ENCODE data around the gene SEC23A. TPM values are rescaled to one million over a fixed set of nuclear protein-coding genes. Genes with fewer than 3 reads are reported as not detected.

The SEC23A gene
- total and polyA plus RNA-seq, 2 of the 13 experiments (the other 11 are each of a cell fraction or from before 2014, with no cell fraction given) = 403 to 887 TPM

DNA sequence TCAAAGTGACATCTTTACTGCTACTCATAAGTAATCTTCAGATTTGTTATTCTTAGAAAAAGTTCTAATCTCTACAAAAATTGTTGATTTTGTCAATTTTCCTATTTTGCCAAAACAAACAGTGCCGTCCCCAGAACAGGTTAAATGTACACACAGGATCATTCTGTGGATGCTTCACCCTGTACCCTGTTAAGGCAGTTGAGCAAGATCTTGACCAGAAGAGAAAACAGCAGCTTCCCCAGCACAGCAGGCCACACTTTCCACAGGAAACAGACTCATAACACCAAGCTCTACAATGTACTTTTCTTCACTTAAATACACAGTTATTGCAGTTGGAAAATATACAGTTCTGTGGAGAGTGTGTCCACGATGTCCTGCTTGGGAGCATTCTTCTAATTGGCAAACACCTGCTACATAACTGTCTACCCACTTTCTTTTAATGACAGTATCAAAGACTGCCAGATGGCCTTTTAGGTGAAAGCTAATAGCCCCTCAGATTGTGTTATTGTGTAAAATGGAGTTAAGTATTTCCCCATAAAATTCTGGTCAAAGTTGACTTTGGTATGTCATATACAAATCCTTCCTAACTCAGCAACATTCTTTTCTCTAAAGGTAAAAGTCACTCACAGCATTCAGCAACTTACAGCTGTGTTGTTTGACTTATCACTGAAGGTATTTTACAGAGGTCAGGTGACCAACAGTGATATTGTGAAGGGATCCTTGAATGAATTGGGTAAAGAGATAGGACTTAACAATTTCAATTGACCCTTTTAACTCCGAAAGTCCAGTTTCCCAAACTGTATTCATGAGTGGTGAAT is 77.0 kb downstream of the SEC23A start (continued):
- no peak for TF ChIP-seq ZNF235 (CRISPR knock-in tag; IDR thresholded peaks at IDR 0.05; ENCODE audit: borderline replicate concordance)
- no peak for TF ChIP-seq TERF1 (CRISPR knock-in tag; IDR thresholded peaks at IDR 0.05)
- no peak for TF ChIP-seq ZNF234 (CRISPR knock-in tag; conservative IDR thresholded peaks at IDR 0.05)
- TF ChIP-seq U2AF1 (optimal IDR thresholded peaks at IDR 0.05; ENCODE audit: low read depth, low read length) = no peak
- 0 out of 2 replicates have a peak, but pooled peaks have one; percentile 16 for TF ChIP-seq ZNF543 (CRISPR knock-in tag; IDR thresholded peaks at IDR 0.05)
- TF ChIP-seq SKI (IDR thresholded peaks at IDR 0.05; ENCODE audit: partially characterized antibody) = no peak
- 0 out of 2 replicates have a peak, but pooled peaks have one; percentile 47 for TF ChIP-seq CENPBD1 (CRISPR knock-in tag; IDR thresholded peaks at IDR 0.05; ENCODE audit: borderline replicate concordance, low read depth)
- TF ChIP-seq ZSCAN25 (CRISPR knock-in tag; IDR thresholded peaks at IDR 0.05) = peak; percentile 72; the same call in 1 of the 2 replicates
- TF ChIP-seq HHEX (CRISPR knock-in tag; IDR thresholded peaks at IDR 0.05) = peak; percentile 92
- peak; percentile 56; the same call in 1 of the 2 replicates for TF ChIP-seq ELF4 (CRISPR knock-in tag; IDR thresholded peaks at IDR 0.05; ENCODE audit: borderline replicate concordance)
- TF ChIP-seq DBP (CRISPR knock-in tag; IDR thresholded peaks at IDR 0.05; ENCODE audit: not compliant biosample characterization) = no peak
- peak; percentile 87; the same call in 1 of the 2 replicates for TF ChIP-seq ZNF354B (CRISPR knock-in tag; IDR thresholded peaks at IDR 0.05)
- TF ChIP-seq HOXA3 (CRISPR knock-in tag; IDR thresholded peaks at IDR 0.05) = peak; percentile 85
- no peak for TF ChIP-seq TMF1 (CRISPR knock-in tag; IDR thresholded peaks at IDR 0.05; ENCODE audit: low read depth)
- no peak for TF ChIP-seq KAT7 (CRISPR knock-in tag; IDR thresholded peaks at IDR 0.05; ENCODE audit: borderline replicate concordance)
- TF ChIP-seq TEAD3 (CRISPR knock-in tag; optimal IDR thresholded peaks at IDR 0.05; ENCODE audit: borderline replicate concordance) = peak; percentile 87
- no peak for TF ChIP-seq ZSCAN21 (CRISPR knock-in tag; IDR thresholded peaks at IDR 0.05; ENCODE audit: borderline replicate concordance)
- TF ChIP-seq HNRNPL (IDR thresholded peaks at IDR 0.05; ENCODE audit: low read depth, low read length) = no peak
- peak; percentile 74; the same call in 1 of the 2 replicates for TF ChIP-seq ZNF564 (CRISPR knock-in tag; IDR thresholded peaks at IDR 0.05)
- TF ChIP-seq E2F5 (CRISPR knock-in tag; conservative IDR thresholded peaks at IDR 0.05) = no peak
- peak; percentile 78; the same call in 1 of the 2 replicates for TF ChIP-seq SMAD9 (CRISPR knock-in tag; IDR thresholded peaks at IDR 0.05)
- peak; percentile 92; the same call in 1 of the 2 replicates for TF ChIP-seq CBX5 (CRISPR knock-in tag; IDR thresholded peaks at IDR 0.05; ENCODE audit: borderline replicate concordance)
- TF ChIP-seq, protein P1, sequence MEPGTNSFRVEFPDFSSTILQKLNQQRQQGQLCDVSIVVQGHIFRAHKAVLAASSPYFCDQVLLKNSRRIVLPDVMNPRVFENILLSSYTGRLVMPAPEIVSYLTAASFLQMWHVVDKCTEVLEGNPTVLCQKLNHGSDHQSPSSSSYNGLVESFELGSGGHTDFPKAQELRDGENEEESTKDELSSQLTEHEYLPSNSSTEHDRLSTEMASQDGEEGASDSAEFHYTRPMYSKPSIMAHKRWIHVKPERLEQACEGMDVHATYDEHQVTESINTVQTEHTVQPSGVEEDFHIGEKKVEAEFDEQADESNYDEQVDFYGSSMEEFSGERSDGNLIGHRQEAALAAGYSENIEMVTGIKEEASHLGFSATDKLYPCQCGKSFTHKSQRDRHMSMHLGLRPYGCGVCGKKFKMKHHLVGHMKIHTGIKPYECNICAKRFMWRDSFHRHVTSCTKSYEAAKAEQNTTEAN (CRISPR knock-in tag; conservative IDR thresholded peaks at IDR 0.05) = no peak; the same call in 1 of the 2 replicates
- TF ChIP-seq TP53 (CRISPR knock-in tag; conservative IDR thresholded peaks at IDR 0.05) = no peak
- TF ChIP-seq CHD2 (IDR thresholded peaks at IDR 0.05; ENCODE audit: low read depth, low read length) = no peak
